DOHH2 (cell line): Measurements from ENCODE around the gene RPN2.

Source experiments
- CTCF ChIP-seq: fragments of 200-600 bp; sonication (generic); IDR thresholded peaks from one replicate; pipeline ENCODE4 v1.5.1; 2014; ENCODE audit warnings: antibody characterized with exemption, mild to moderate bottlenecking, low read depth, low read length; ENCODE audit not compliant: poor library complexity, severe bottlenecking
- EZH2phosphoT487 ChIP-seq: fragments of 200-600 bp; sonication (generic); IDR thresholded peaks from 2 replicates; pipeline ENCODE4 v1.6.1; 2017; ENCODE audit warnings: borderline replicate concordance, mild to moderate bottlenecking, antibody characterized with exemption, low read length, moderate library complexity, mixed read lengths

- TF ChIP-seq CTCF: no peak
- TF ChIP-seq EZH2phosphoT487: no peak
These were observed 63.4 kb downstream of the RPN2 start for GRCh38 chr20:37242503-37242902.
